Type B pancreatic cell (in vitro differentiated cells): Measurements from ENCODE around the gene USP47. TPM values are rescaled to one million over a fixed set of nuclear protein-coding genes. Genes with fewer than 3 reads are reported as not detected.

Experiments
- DNase-seq: peaks from one replicate; pipeline ENCODE4 v3.0.0; 2021; ENCODE audit warnings: mixed read lengths; ENCODE audit not compliant: unreplicated experiment; ENCODE audit errors: extremely low spot score
- H3K27ac Mint-ChIP-seq: 2 replicates; pipeline ENCODE4 v1.8.0; 2021; ENCODE audit warnings: mild to moderate bottlenecking, mixed read lengths
- H3K27me3 Mint-ChIP-seq: 2 replicates; pipeline ENCODE4 v1.8.0; 2021; ENCODE audit warnings: mixed read lengths
- H3K36me3 Mint-ChIP-seq: 2 replicates; pipeline ENCODE4 v1.8.0; 2021; ENCODE audit warnings: mixed read lengths
- H3K4me1 Mint-ChIP-seq: one replicate; pipeline ENCODE4 v1.8.0; 2021; ENCODE audit warnings: mixed read lengths; ENCODE audit not compliant: unreplicated experiment
- H3K4me3 Mint-ChIP-seq: 2 replicates; pipeline ENCODE4 v1.8.0; 2021; ENCODE audit warnings: mild to moderate bottlenecking, mixed read lengths
- H3K9me3 Mint-ChIP-seq: 2 replicates; pipeline ENCODE4 v1.8.0; 2021; ENCODE audit warnings: mixed read lengths
- CTCF ChIP-seq: fragments of 200-600 bp; sonication (generic); conservative IDR thresholded peaks from 2 replicates; pipeline ENCODE4 v1.5.0; 2021; ENCODE audit warnings: antibody characterized with exemption, mild to moderate bottlenecking
- total RNA-seq: library from RNA; stranded (reverse); gene quantifications from 2 replicates; pipeline ENCODE4 v1.2.1, GENCODE V29; 2021; ENCODE audit warnings: low replicate concordance

The USP47 gene
- total RNA-seq, 1 donor from 2014 or later: 54.4 TPM

- Mint-ChIP-seq H3K4me3 (no peak overlapping the region), H3K9me3 (no peaks in the 10 kb centered on the region), H3K4me1 (no peaks in the 10 kb centered on the region), H3K27me3 (peaks cover 2% of the 10 kb centered on the region), H3K36me3 (no peaks in the 10 kb centered on the region), H3K27ac (no peak overlapping the region)
- no peak for DNase-seq
- TF ChIP-seq CTCF: no peak
These were observed 35.2 kb upstream of the USP47 start for GRCh38 chr11:11806586-11806985.

GRCh38 chr11:11807811-11808782 is 33.7 kb upstream of the USP47 start:
- Mint-ChIP-seq H3K9me3 (no peaks in the 10 kb centered on the region), H3K36me3 (no peaks in the 10 kb centered on the region), H3K4me1 (no peaks in the 10 kb centered on the region), H3K4me3 (no peak overlapping the region), H3K27ac (no peak overlapping the region), H3K27me3 (no peaks in the 10 kb centered on the region)
- DNase-seq: no peak
- no peak for TF ChIP-seq CTCF

GRCh38 chr11:11808992-11809615 is 32.7 kb upstream of the USP47 start:
- Mint-ChIP-seq H3K27me3 (no peaks in the 10 kb centered on the region), H3K27ac (no peak overlapping the region), H3K9me3 (no peaks in the 10 kb centered on the region), H3K4me1 (no peaks in the 10 kb centered on the region), H3K4me3 (no peak overlapping the region), H3K36me3 (no peaks in the 10 kb centered on the region)
- DNase-seq: no peak
- no peak for TF ChIP-seq CTCF

- Mint-ChIP-seq H3K27me3 (no peaks in the 10 kb centered on the region), H3K27ac (no peak overlapping the region), H3K9me3 (no peaks in the 10 kb centered on the region), H3K4me3 (no peak overlapping the region), H3K36me3 (no peaks in the 10 kb centered on the region), H3K4me1 (no peaks in the 10 kb centered on the region)
- no peak for TF ChIP-seq CTCF
- DNase-seq: no peak
These were observed 30.7 kb upstream of the USP47 start for GRCh38 chr11:11810764-11811726.

GRCh38 chr11:11813288-11813962 is 28.3 kb upstream of the USP47 start:
- no peak overlapping the region for H3K4me3 Mint-ChIP-seq
- peaks cover 3% of the 10 kb centered on the region for H3K9me3 Mint-ChIP-seq
- H3K27me3 Mint-ChIP-seq: no peaks in the 10 kb centered on the region
- H3K27ac Mint-ChIP-seq: no peak overlapping the region
- DNase-seq: no peak
- H3K36me3 Mint-ChIP-seq: no peaks in the 10 kb centered on the region
- no peak for TF ChIP-seq CTCF
- no peaks in the 10 kb centered on the region for H3K4me1 Mint-ChIP-seq
